HEK293 (cell line): Measurements from ENCODE around the gene ABRACL.

Source experiments
- ZEB2 ChIP-seq: fragments of 450-650 bp; formaldehyde crosslinking; IDR thresholded peaks from 2 replicates; pipeline ENCODE4 v1.5.1; 2016; ENCODE audit warnings: missing biosample characterization, missing genetic modification characterization
- ZNF530 ChIP-seq: fragments of 450-650 bp; formaldehyde crosslinking; IDR thresholded peaks from 2 replicates; pipeline ENCODE4 v1.5.1; 2016; ENCODE audit warnings: low read depth, missing biosample characterization, missing genetic modification characterization

DNA sequence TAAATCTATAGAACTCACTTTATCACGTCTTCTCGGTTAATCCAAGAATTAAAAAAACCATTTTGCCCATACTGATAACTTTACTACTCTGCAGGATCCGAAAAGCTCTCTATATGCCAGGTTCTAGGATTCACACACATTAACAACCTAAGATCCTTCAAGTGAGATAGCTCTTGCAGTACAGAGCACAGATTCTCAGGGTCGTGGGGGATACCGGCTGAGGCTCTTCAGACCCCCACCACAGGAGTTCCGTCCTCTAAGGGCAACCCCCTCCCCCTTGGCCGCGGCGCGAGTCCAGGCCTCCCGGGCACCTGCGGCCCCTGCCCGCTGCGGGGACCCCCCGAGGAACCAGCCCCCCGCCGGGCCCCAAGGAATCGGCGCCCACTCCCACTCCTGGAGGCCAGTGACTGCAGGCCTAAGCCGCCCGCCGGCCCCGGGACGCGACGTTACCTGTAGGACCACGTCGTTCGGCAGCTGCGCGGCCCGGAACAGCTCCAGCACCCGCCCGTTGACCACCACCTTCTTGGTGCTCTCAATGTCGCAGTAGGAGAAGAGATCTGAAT, 41.4 kb upstream of the ABRACL start:
- TF ChIP-seq ZNF530 (tag by site-specific recombination): no peak
- no peak; the same call in 1 of the 2 replicates for TF ChIP-seq ZEB2 (tag by site-specific recombination)
